ENCODE data around the gene NDEL1.

The NDEL1 gene

GRCh38 chr17:8455665-8456209 is 20.1 kb downstream of the NDEL1 start:
- DNase-seq (ENCODE audit: low spot score), result no peak

GRCh38 chr17:8458128-8458527 is 22.4 kb downstream of the NDEL1 start:
- DNase-seq (ENCODE audit: low spot score), result no peak

- DNase-seq (ENCODE audit: low spot score), result no peak
These were observed 23.4 kb downstream of the NDEL1 start for GRCh38 chr17:8459107-8459506.

- no peak for DNase-seq (ENCODE audit: low spot score)
These were observed 24.1 kb downstream of the NDEL1 start for GRCh38 chr17:8459831-8460230.

- no peak for DNase-seq (ENCODE audit: low spot score)
These were observed 26.9 kb downstream of the NDEL1 start for GRCh38 chr17:8462564-8462963.

- peak; percentile 63 for DNase-seq (ENCODE audit: low spot score)
These were observed 27.4 kb downstream of the NDEL1 start for GRCh38 chr17:8463099-8463498.

- no peak for DNase-seq (ENCODE audit: low spot score)
These were observed 29.3 kb downstream of the NDEL1 start for GRCh38 chr17:8464941-8465340.

- DNase-seq (ENCODE audit: low spot score), result no peak
These were observed 29.7 kb downstream of the NDEL1 start for GRCh38 chr17:8465356-8465755.

GRCh38 chr17:8465759-8466158 is 30.1 kb downstream of the NDEL1 start:
- no peak for DNase-seq (ENCODE audit: low spot score)

- DNase-seq (ENCODE audit: low spot score), result peak; percentile 78
These were observed 30.8 kb downstream of the NDEL1 start for GRCh38 chr17:8466456-8466855.

- DNase-seq (ENCODE audit: low spot score), result no peak
These were observed 31.2 kb downstream of the NDEL1 start for GRCh38 chr17:8466873-8467272.

- no peak for DNase-seq (ENCODE audit: low spot score)
These were observed 31.8 kb downstream of the NDEL1 start for GRCh38 chr17:8467527-8467926.

- no peak for DNase-seq (ENCODE audit: low spot score)
These were observed 32.4 kb downstream of the NDEL1 start for GRCh38 chr17:8468127-8468526.

GRCh38 chr17:8468980-8469379 is 33.3 kb downstream of the NDEL1 start:
- peak; percentile 1 for DNase-seq (ENCODE audit: low spot score)

- peak; percentile 9 for DNase-seq (ENCODE audit: low spot score)
These were observed 34.3 kb downstream of the NDEL1 start for GRCh38 chr17:8469964-8470363.

GRCh38 chr17:8470447-8471047 is 34.9 kb downstream of the NDEL1 start:
- DNase-seq (ENCODE audit: low spot score), result peak; percentile 16

GRCh38 chr17:8472663-8473062 is 37.0 kb downstream of the NDEL1 start:
- peak; percentile 1 for DNase-seq (ENCODE audit: low spot score)

GRCh38 chr17:8473451-8474192 is 37.9 kb downstream of the NDEL1 start:
- DNase-seq (ENCODE audit: low spot score), result peak; percentile 1

- peak; percentile 1 for DNase-seq (ENCODE audit: low spot score)
These were observed 39.1 kb downstream of the NDEL1 start for GRCh38 chr17:8474826-8475225.

- no peak for DNase-seq (ENCODE audit: low spot score)
These were observed 39.5 kb downstream of the NDEL1 start for GRCh38 chr17:8475227-8475626.

GRCh38 chr17:8475781-8476180 is 40.1 kb downstream of the NDEL1 start:
- DNase-seq (ENCODE audit: low spot score), result peak; percentile 1

- DNase-seq (ENCODE audit: low spot score), result no peak
These were observed 41.1 kb downstream of the NDEL1 start for GRCh38 chr17:8476741-8477140.

- no peak for DNase-seq (ENCODE audit: low spot score)
These were observed 41.5 kb downstream of the NDEL1 start for GRCh38 chr17:8477171-8477570.

Data from GM03348 (cell line).